OCI-LY7 (cell line): Measurements from ENCODE around the gene IFT81. TPM values are rescaled to one million over a fixed set of nuclear protein-coding genes. Genes with fewer than 3 reads are reported as not detected.
A peak's percentile ranks its signal among the peaks of the same experiment; 100 is the strongest.

ENCODE experiments used
- BruUV-seq: library from RNA; stranded (reverse); fragments of 400-500 nt; replicated peaks from 2 replicates; lab custom pipeline; 2021; lab: Mats Ljungman, UMichigan
- CTCF ChIA-PET: fragments of 300-600 bp; sonication (Branson Sonifier 250); formaldehyde crosslinking; loops from one replicate; lab custom pipeline; 2022; ENCODE audit warnings: antibody characterized with exemption; ENCODE audit not compliant: unreplicated experiment; lab: Charles Lee
- POLR2A ChIA-PET: fragments of 300-600 bp; sonication (Branson Sonifier 250); formaldehyde crosslinking; loops from one replicate; lab custom pipeline; 2022; ENCODE audit warnings: antibody characterized with exemption; lab: Charles Lee
- DNase-seq: peaks from one replicate; pipeline ENCODE4 v3.0.0-alpha.2; 2015; ENCODE audit warnings: low spot score
- H2AFZ ChIP-seq: fragments of 200-600 bp; sonication (generic), shearing (Covaris generic); 2 replicates; pipeline ENCODE4 v1.6.1; 2014; ENCODE audit warnings: mild to moderate bottlenecking, antibody characterized with exemption, low read length, moderate library complexity
- H3K27ac ChIP-seq: fragments of 200-600 bp; sonication (generic); 2 replicates; pipeline ENCODE4 v1.5.1; 2014; ENCODE audit warnings: mixed run types, low read depth, mild to moderate bottlenecking, moderate library complexity, low read length, inconsistent platforms; ENCODE audit not compliant: poor library complexity, severe bottlenecking
- H3K36me3 ChIP-seq: fragments of 200-600 bp; sonication (generic); 2 replicates; pipeline ENCODE4 v1.6.1; 2014; ENCODE audit warnings: mild to moderate bottlenecking, antibody characterized with exemption, low read length, moderate library complexity, mixed read lengths; ENCODE audit not compliant: insufficient read depth
- H3K4me1 ChIP-seq: fragments of 200-600 bp; sonication (generic); 2 replicates; pipeline ENCODE4 v1.5.1; 2014; ENCODE audit warnings: mild to moderate bottlenecking, low read length; ENCODE audit not compliant: insufficient read depth, poor library complexity, severe bottlenecking
- H3K4me2 ChIP-seq: fragments of 200-600 bp; sonication (generic); 2 replicates; pipeline ENCODE4 v1.6.1; 2014; ENCODE audit warnings: mild to moderate bottlenecking, low read length
- H3K4me3 ChIP-seq: fragments of 200-600 bp; sonication (generic); 2 replicates; pipeline ENCODE4 v1.5.1; 2014; ENCODE audit warnings: mild to moderate bottlenecking, low read depth, low read length; ENCODE audit not compliant: poor library complexity, severe bottlenecking
- H3K79me2 ChIP-seq: fragments of 200-600 bp; sonication (generic); 2 replicates; pipeline ENCODE4 v1.6.1; 2016; ENCODE audit warnings: low read depth, mild to moderate bottlenecking, low read length, moderate library complexity, mixed read lengths; ENCODE audit not compliant: insufficient read depth
- H3K9me2 ChIP-seq: fragments of 200-600 bp; sonication (generic); 2 replicates; pipeline ENCODE4 v1.6.1; 2016; ENCODE audit warnings: mild to moderate bottlenecking, low read length, mixed read lengths; ENCODE audit not compliant: insufficient read depth
- H3K9me3 ChIP-seq: fragments of 200-600 bp; sonication (generic); 2 replicates; pipeline ENCODE4 v1.6.1; 2014; ENCODE audit warnings: mild to moderate bottlenecking, mixed run types, low read length, mixed read lengths
- H4K20me1 ChIP-seq: fragments of 200-600 bp; sonication (generic); 2 replicates; pipeline ENCODE4 v1.6.1; 2014; ENCODE audit warnings: mild to moderate bottlenecking, antibody characterized with exemption, low read length, moderate library complexity, mixed read lengths; ENCODE audit not compliant: insufficient read depth
- EZH2phosphoT487 ChIP-seq: fragments of 200-600 bp; sonication (generic); IDR thresholded peaks from 2 replicates; pipeline ENCODE4 v1.6.1; 2018; ENCODE audit warnings: low read depth, borderline replicate concordance, mild to moderate bottlenecking, mixed run types, antibody characterized with exemption, low read length, moderate library complexity, mixed read lengths
- intact Hi-C: fragments of 100-400 bp; cut with micrococcal nuclease; formaldehyde crosslinking; loops from one replicate; pipeline ENCODE4 v1.10.0; 2022; ENCODE audit not compliant: unreplicated experiment
- total RNA-seq, 2 experiments: library from RNA; depleted of rRNA in 1 of 2; stranded (reverse); fragments of >200 nt in 1 of 2; shearing (Covaris generic) in 1 of 2; gene quantifications; 2 replicates each; pipeline ENCODE4 v1.2.3, GENCODE V29; 2014 to 2022
- TF ChIP-seq, protein P1 (sequence below): fragments of 200-600 bp; sonication (generic); conservative IDR thresholded peaks from 2 replicates; pipeline ENCODE4 v1.5.1; 2014; ENCODE audit warnings: mild to moderate bottlenecking, antibody characterized with exemption, low read length, moderate library complexity, mixed read lengths

IFT81 gene
- total RNA-seq, 2 experiments from 2014 or later = 5.6 to 9.8 TPM

DNA sequence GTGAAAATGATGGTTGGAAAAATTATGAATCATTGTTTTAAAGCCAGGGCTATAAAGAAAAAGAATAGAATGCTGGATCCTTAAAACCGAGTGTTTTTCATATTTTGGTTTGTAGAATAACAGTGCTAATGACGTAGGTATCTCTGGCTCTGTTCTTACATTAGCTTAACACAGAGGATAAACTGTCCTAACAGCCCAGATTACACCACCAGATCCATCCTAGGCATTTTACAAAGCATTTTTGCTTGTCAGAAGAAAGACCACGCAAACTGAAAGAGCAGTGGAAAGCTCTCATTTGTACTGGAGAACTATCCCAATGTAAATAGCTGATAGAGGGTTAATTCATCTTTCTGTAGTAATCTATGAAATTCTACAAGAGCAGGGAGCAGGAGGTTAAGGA, 13.6 kb downstream of the IFT81 start:
- no peak for DNase-seq
- H2AFZ ChIP-seq = no peak overlapping the region
- H3K27ac ChIP-seq = no peak overlapping the region
- no peaks in the 10 kb centered on the region for H3K9me3 ChIP-seq
- intact Hi-C loops = no loop called here
- no peaks in the 10 kb centered on the region for H4K20me1 ChIP-seq
- TF ChIP-seq, protein P1, sequence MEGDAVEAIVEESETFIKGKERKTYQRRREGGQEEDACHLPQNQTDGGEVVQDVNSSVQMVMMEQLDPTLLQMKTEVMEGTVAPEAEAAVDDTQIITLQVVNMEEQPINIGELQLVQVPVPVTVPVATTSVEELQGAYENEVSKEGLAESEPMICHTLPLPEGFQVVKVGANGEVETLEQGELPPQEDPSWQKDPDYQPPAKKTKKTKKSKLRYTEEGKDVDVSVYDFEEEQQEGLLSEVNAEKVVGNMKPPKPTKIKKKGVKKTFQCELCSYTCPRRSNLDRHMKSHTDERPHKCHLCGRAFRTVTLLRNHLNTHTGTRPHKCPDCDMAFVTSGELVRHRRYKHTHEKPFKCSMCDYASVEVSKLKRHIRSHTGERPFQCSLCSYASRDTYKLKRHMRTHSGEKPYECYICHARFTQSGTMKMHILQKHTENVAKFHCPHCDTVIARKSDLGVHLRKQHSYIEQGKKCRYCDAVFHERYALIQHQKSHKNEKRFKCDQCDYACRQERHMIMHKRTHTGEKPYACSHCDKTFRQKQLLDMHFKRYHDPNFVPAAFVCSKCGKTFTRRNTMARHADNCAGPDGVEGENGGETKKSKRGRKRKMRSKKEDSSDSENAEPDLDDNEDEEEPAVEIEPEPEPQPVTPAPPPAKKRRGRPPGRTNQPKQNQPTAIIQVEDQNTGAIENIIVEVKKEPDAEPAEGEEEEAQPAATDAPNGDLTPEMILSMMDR = no peak
- TF ChIP-seq EZH2phosphoT487 = no peak
- no peak overlapping the region for H3K4me3 ChIP-seq
- POLR2A ChIA-PET = interaction anchor here (0.9 to 1.3 kb wide), 4 partner anchors 14 to 293 kb away, joined by 3 to 5 read pairs (median 4); partner anchors contain the start of gene IFT81
- CTCF ChIA-PET = interaction anchor here (0.6 kb wide), 1 partner anchor 76 kb away, joined by 3 read pairs; no protein-coding TSS in a partner anchor
- no peaks in the 10 kb centered on the region for H3K79me2 ChIP-seq
- peaks cover 11% of the 10 kb centered on the region for H3K4me1 ChIP-seq
- no peaks in the 10 kb centered on the region for H3K9me2 ChIP-seq
- BruUV-seq = TSS peak; percentile 57
- H3K4me2 ChIP-seq = no peak overlapping the region
- peaks cover 5% of the 10 kb centered on the region; the same call in 1 of the 2 replicates for H3K36me3 ChIP-seq

DNA sequence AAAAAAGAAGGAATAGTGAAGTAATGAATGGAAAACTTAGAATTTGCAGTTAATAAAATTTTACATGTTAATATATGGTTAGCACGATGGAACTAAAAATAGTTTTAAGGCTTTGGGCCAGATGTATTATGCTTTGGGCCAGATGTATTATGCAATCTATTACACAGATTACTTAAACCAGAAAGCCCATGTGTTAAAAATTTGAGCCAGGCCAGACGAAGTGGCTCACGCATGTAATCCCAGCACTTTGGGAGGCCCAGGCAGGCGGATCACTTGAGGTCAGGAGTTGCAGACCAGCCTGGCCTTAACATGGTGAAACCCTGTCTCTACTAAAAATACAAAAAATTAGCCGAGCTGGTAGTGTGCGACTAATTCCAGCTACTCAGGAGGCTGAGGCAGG, 17.2 kb downstream of the IFT81 start:
- Histone ChIP-seq H3K4me3 (no peak overlapping the region), H3K4me1 (no peaks in the 10 kb centered on the region), H3K27ac (no peak overlapping the region), H4K20me1 (no peaks in the 10 kb centered on the region), H3K9me2 (no peaks in the 10 kb centered on the region), H3K79me2 (no peaks in the 10 kb centered on the region), H3K9me3 (no peaks in the 10 kb centered on the region), H2AFZ (no peak overlapping the region), H3K4me2 (no peak overlapping the region), H3K36me3 (no peaks in the 10 kb centered on the region)
- ChIA-PET CTCF (no interaction called here), POLR2A (no interaction called here)
- intact Hi-C loops = no loop called here
- DNase-seq = no peak
- BruUV-seq = no TSS peak
- TF ChIP-seq EZH2phosphoT487 = no peak
- TF ChIP-seq, protein P1 = no peak

DNA sequence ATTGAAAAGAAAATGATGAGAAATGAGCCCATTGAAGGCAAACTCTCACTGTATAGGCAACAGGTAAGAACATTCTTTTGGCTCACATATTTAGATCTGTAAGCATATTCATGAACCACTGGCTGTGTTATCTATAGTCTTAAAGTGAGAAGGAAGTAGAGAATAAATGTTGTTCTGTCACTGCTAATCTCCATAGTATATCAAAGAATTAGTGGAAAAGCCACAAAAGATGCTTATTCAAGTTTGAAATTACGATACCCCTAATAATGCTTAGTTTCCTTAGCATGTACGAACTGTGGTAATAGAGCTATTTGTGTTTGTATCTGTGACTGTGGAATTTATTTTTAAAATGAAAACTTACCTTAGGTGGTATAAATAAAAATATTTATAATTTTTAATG, 22.8 kb downstream of the IFT81 start:
- H3K4me1 ChIP-seq = peaks cover 6% of the 10 kb centered on the region
- CTCF ChIA-PET = no interaction called here
- no peaks in the 10 kb centered on the region for H3K9me2 ChIP-seq
- no peak for DNase-seq
- no peak overlapping the region for H3K4me3 ChIP-seq
- no peak overlapping the region for H2AFZ ChIP-seq
- no peaks in the 10 kb centered on the region for H3K79me2 ChIP-seq
- H3K27ac ChIP-seq = no peak overlapping the region
- H4K20me1 ChIP-seq = no peaks in the 10 kb centered on the region
- no peaks in the 10 kb centered on the region for H3K9me3 ChIP-seq
- H3K36me3 ChIP-seq = peaks cover 5% of the 10 kb centered on the region; the same call in 1 of the 2 replicates
- intact Hi-C loops = no loop called here
- no TSS peak for BruUV-seq
- TF ChIP-seq EZH2phosphoT487 = no peak
- TF ChIP-seq, protein P1 = no peak
- POLR2A ChIA-PET = interaction anchor here (0.6 kb wide), 1 partner anchor 229 kb away, joined by 4 read pairs; no protein-coding TSS in a partner anchor
- H3K4me2 ChIP-seq = no peak overlapping the region
